GM23338 (cell line): ENCODE results near the gene CXCR5. TPM values are rescaled to one million over a fixed set of nuclear protein-coding genes. Genes with fewer than 3 reads are reported as not detected.

Experiments
- ATAC-seq: fragments of 200-7000 bp; cut with Tn5 transposase; 3 replicates; pipeline ENCODE4 v1.9.1; 2020
- DNase-seq: peaks from one replicate; pipeline ENCODE4 v3.0.0-alpha.2; 2015; ENCODE audit warnings: low spot score
- H2AFZ ChIP-seq: fragments of 200-600 bp; sonication (generic); 2 replicates; pipeline ENCODE4 v1.8.0; 2016; ENCODE audit warnings: antibody characterized with exemption, mild to moderate bottlenecking, moderate library complexity
- H3F3A ChIP-seq: fragments of 200-600 bp; sonication (generic); replicated peaks from 2 replicates; pipeline ENCODE4 v1.8.0; 2017; ENCODE audit warnings: antibody characterized with exemption, mixed run types, low read depth
- H3K27ac ChIP-seq: fragments of 200-600 bp; sonication (generic); 2 replicates; pipeline ENCODE4 v1.6.1; 2016; ENCODE audit warnings: low read depth
- H3K27me3 ChIP-seq: fragments of 200-600 bp; sonication (generic); 2 replicates; pipeline ENCODE4 v1.8.0; 2016; ENCODE audit warnings: mild to moderate bottlenecking, mixed run types, moderate library complexity; ENCODE audit not compliant: insufficient read depth
- H3K36me3 ChIP-seq: fragments of 200-600 bp; sonication (generic); 2 replicates; pipeline ENCODE4 v1.8.0; 2016; ENCODE audit warnings: mild to moderate bottlenecking; ENCODE audit not compliant: insufficient read depth
- H3K4me1 ChIP-seq: fragments of 200-600 bp; sonication (generic); 2 replicates; pipeline ENCODE4 v1.8.0; 2016; ENCODE audit warnings: mild to moderate bottlenecking, moderate library complexity; ENCODE audit not compliant: insufficient read depth
- H3K4me2 ChIP-seq: fragments of 200-600 bp; sonication (generic); 2 replicates; pipeline ENCODE4 v1.7.1; 2017; ENCODE audit warnings: mixed run types
- H3K4me3 ChIP-seq: fragments of 200-600 bp; sonication (generic); 2 replicates; pipeline ENCODE4 v1.6.1; 2016; ENCODE audit warnings: mixed run types
- H3K79me2 ChIP-seq: fragments of 200-600 bp; sonication (generic); replicated peaks from 2 replicates; pipeline ENCODE4 v1.8.0; 2017; ENCODE audit warnings: mild to moderate bottlenecking; ENCODE audit not compliant: insufficient read depth
- H3K9me2 ChIP-seq: fragments of 200-600 bp; sonication (generic); 2 replicates; pipeline ENCODE4 v1.8.0; 2017; ENCODE audit not compliant: insufficient read depth
- H4K20me1 ChIP-seq: fragments of 200-600 bp; sonication (generic); replicated peaks from 2 replicates; pipeline ENCODE4 v1.8.0; 2017; ENCODE audit warnings: mild to moderate bottlenecking; ENCODE audit not compliant: insufficient read depth
- H3K27ac Mint-ChIP-seq: 2 replicates; pipeline ENCODE4 v1.8.0; 2020; ENCODE audit warnings: inconsistent platforms, mild to moderate bottlenecking, moderate library complexity, mixed read lengths
- H3K27me3 Mint-ChIP-seq: 3 replicates; pipeline ENCODE4 v1.8.0; 2022; ENCODE audit warnings: low read depth, mild to moderate bottlenecking, moderate library complexity, mixed read lengths, inconsistent platforms; ENCODE audit not compliant: insufficient read depth, poor library complexity
- H3K36me3 Mint-ChIP-seq: 3 replicates; pipeline ENCODE4 v1.8.0; 2021; ENCODE audit warnings: low read depth, mild to moderate bottlenecking, inconsistent platforms, moderate library complexity, mixed read lengths
- H3K4me1 Mint-ChIP-seq: 3 replicates; pipeline ENCODE4 v1.8.0; 2020; ENCODE audit warnings: mild to moderate bottlenecking, inconsistent platforms, mixed read lengths
- H3K4me3 Mint-ChIP-seq: 3 replicates; pipeline ENCODE4 v1.8.0; 2021; ENCODE audit warnings: moderate library complexity, mild to moderate bottlenecking, inconsistent platforms, mixed read lengths
- H3K9me3 Mint-ChIP-seq: 3 replicates; pipeline ENCODE4 v1.8.0; 2020; ENCODE audit warnings: moderate library complexity, mild to moderate bottlenecking, inconsistent platforms, mixed read lengths
- CTCF ChIP-seq, 2 experiments: fragments of 200-600 bp in 1 of 2; sonication (generic) in 1 of 2; conservative IDR thresholded peaks; 2 replicates each; pipeline versions ENCODE4 v1.5.1 to v1.6.1; 2016 to 2017; ENCODE audit warnings: antibody characterized with exemption in 2 of 2, low read depth in 2 of 2, mild to moderate bottlenecking in 2 of 2, moderate library complexity in 1 of 2
- ETS1 ChIP-seq: IDR thresholded peaks from 2 replicates; pipeline ENCODE4 v1.6.1; 2016; ENCODE audit warnings: antibody characterized with exemption
- EZH2phosphoT487 ChIP-seq: fragments of 200-600 bp; sonication (generic); IDR thresholded peaks from one replicate; pipeline ENCODE4 v1.8.1; 2018; ENCODE audit warnings: antibody characterized with exemption; ENCODE audit not compliant: unreplicated experiment
- JUNB ChIP-seq: IDR thresholded peaks from one replicate; pipeline ENCODE4 v1.6.1; 2016; ENCODE audit warnings: antibody characterized with exemption; ENCODE audit not compliant: unreplicated experiment
- NANOG ChIP-seq: IDR thresholded peaks from 2 replicates; pipeline ENCODE4 v1.6.1; 2016; ENCODE audit warnings: antibody characterized with exemption, borderline replicate concordance
- POLR2AphosphoS5 ChIP-seq: IDR thresholded peaks from 2 replicates; pipeline ENCODE4 v1.6.1; 2016; ENCODE audit warnings: antibody characterized with exemption, low read depth
- REST ChIP-seq: IDR thresholded peaks from one replicate; pipeline ENCODE4 v1.6.1; 2018; ENCODE audit warnings: antibody characterized with exemption; ENCODE audit not compliant: unreplicated experiment
- STAT1 ChIP-seq: IDR thresholded peaks from one replicate; pipeline ENCODE4 v1.6.1; 2016; ENCODE audit warnings: antibody characterized with exemption; ENCODE audit not compliant: unreplicated experiment
- ZNF114 ChIP-seq: fragments of 250-450 bp; sonication (Bioruptor Pico); IDR thresholded peaks from 2 replicates; pipeline ENCODE4 v1.5.0; 2020; ENCODE audit warnings: mild to moderate bottlenecking, moderate library complexity
- polyA plus RNA-seq: library from polyadenylated mRNA; unstranded; fragments of >200 nt; fragmentation: Nextera tagmentation; extraction: Ambion mirVana; gene quantifications from 2 replicates; pipeline ENCODE4 v1.2.1, GENCODE V29; 2016
- total RNA-seq: library from RNA; depleted of rRNA; stranded (reverse); fragments of >200 nt; shearing (Covaris generic); gene quantifications from 2 replicates; pipeline ENCODE4 v1.2.3, GENCODE V29; 2014

CXCR5 gene
- total and polyA plus RNA-seq, 2 experiments from 2014 or later = 0.18 TPM; not detected in 1

- TF ChIP-seq CTCF (conservative IDR thresholded peaks at IDR 0.05; ENCODE audit: low read depth in 2 of 2) (no peak), REST (no peak), ZNF114 (CRISPR knock-in tag) (no peak), POLR2AphosphoS5 (no peak), JUNB (no peak), ETS1 (no peak), EZH2phosphoT487 (no peak), STAT1 (no peak), NANOG (no peak)
- Mint-ChIP-seq H3K27ac (peak overlapping the region; percentile 93), H3K9me3 (no peaks in the 10 kb centered on the region), H3K4me1 (peaks cover 72% of the 10 kb centered on the region), H3K27me3 (peaks cover 22% of the 10 kb centered on the region), H3K36me3 (peaks cover 2% of the 10 kb centered on the region; the same call in 2 of the 3 replicates), H3K4me3 (peak overlapping the region; percentile 42; the same call in 1 of the 3 replicates)
- no peaks in the 10 kb centered on the region for H3K9me2 ChIP-seq
- peak overlapping the region; percentile 91 for H3K27ac ChIP-seq
- no peaks in the 10 kb centered on the region for H4K20me1 ChIP-seq
- peaks cover 29% of the 10 kb centered on the region for H3F3A ChIP-seq
- peak; percentile 41 for DNase-seq
- no peak for ATAC-seq
- H3K4me3 ChIP-seq = peak overlapping the region; percentile 23; the same call in 1 of the 2 replicates
- peaks cover 76% of the 10 kb centered on the region for H3K79me2 ChIP-seq
- H3K4me1 ChIP-seq = peaks cover 75% of the 10 kb centered on the region
- peak overlapping the region; percentile 67; the same call in 1 of the 2 replicates for H3K4me2 ChIP-seq
- no peaks in the 10 kb centered on the region for H3K36me3 ChIP-seq
- H2AFZ ChIP-seq = no peak overlapping the region
- no peaks in the 10 kb centered on the region for H3K27me3 ChIP-seq
These were observed 30.7 kb downstream of the CXCR5 start for GRCh38 chr11:118914178-118914918.
